GM21423 (cell line): Measurements from ENCODE around the gene LIMD2.
"Not testable (repeated sequence)": the region's sequence is repeated elsewhere in the genome, so short reads cannot be mapped to it uniquely, and the experiment has no call there.

ENCODE experiments used
- ATAC-seq: cut with Tn5 transposase; IDR thresholded peaks from one replicate; pipeline ENCODE4 v1.9.1; 2021; ENCODE audit warnings: mild to moderate bottlenecking, moderate library complexity; ENCODE audit not compliant: unreplicated experiment

Gene LIMD2

GRCh38 chr17:63699638-63700527, at the start of gene LIMD2:
LIMD2 (minus strand) TSS chr17:63700125; CDS start chr17:63699298, 827 bp downstream.
- ATAC-seq: peak; percentile 18

GRCh38 chr17:63741408-63742173, 41.7 kb upstream of the LIMD2 start, which contains the start of gene STRADA:
STRADA (minus strand) TSS chr17:63741799; CDS start chr17:63728369, 13,430 bp downstream.
- ATAC-seq: peak; percentile 93

GRCh38 chr17:63741143-63741407, 41.1 kb upstream of the LIMD2 start:
- peak; percentile 16 for ATAC-seq

- no peak for ATAC-seq
Measured at GRCh38 chr17:63740464-63741142, 40.7 kb upstream of the LIMD2 start.

GRCh38 chr17:63735691-63736090, 35.8 kb upstream of the LIMD2 start:
- ATAC-seq: no peak

- ATAC-seq: no peak
Measured at GRCh38 chr17:63722403-63722802, 22.5 kb upstream of the LIMD2 start.

- not testable (repeated sequence) for ATAC-seq
Measured at GRCh38 chr17:63720194-63720593, 20.3 kb upstream of the LIMD2 start.

GRCh38 chr17:63718988-63719387, 19.1 kb upstream of the LIMD2 start:
- ATAC-seq: no peak

GRCh38 chr17:63716426-63716825, 16.5 kb upstream of the LIMD2 start:
- no peak for ATAC-seq

- ATAC-seq: no peak
Measured at GRCh38 chr17:63714550-63715277, 14.8 kb upstream of the LIMD2 start.

GRCh38 chr17:63709110-63709509, 9.2 kb upstream of the LIMD2 start:
- no peak for ATAC-seq

GRCh38 chr17:63707151-63707550, 7.2 kb upstream of the LIMD2 start:
- ATAC-seq: no peak

- no peak for ATAC-seq
Measured at GRCh38 chr17:63706336-63707082, 6.6 kb upstream of the LIMD2 start.

- no peak for ATAC-seq
Measured at GRCh38 chr17:63705657-63706056, 5.7 kb upstream of the LIMD2 start.

- no peak for ATAC-seq
Measured at GRCh38 chr17:63704836-63705235, 4.9 kb upstream of the LIMD2 start.

GRCh38 chr17:63704259-63704576, 4.3 kb upstream of the LIMD2 start:
- ATAC-seq: no peak

- ATAC-seq: no peak
Measured at GRCh38 chr17:63703556-63704258, 3.8 kb upstream of the LIMD2 start.

GRCh38 chr17:63703029-63703428, 3.1 kb upstream of the LIMD2 start:
- ATAC-seq: no peak

GRCh38 chr17:63702721-63703015, 2.7 kb upstream of the LIMD2 start:
- ATAC-seq: no peak
